CD4-positive, alpha-beta T cell treated with Interferon gamma for 1 hour (primary cell): ENCODE data around the gene PRIM1.
A peak's percentile ranks its signal among the peaks of the same experiment; 100 is the strongest.
"Not testable (repeated sequence)": the region's sequence is repeated elsewhere in the genome, so short reads cannot be mapped to it uniquely, and the experiment has no call there.

Experiments
- DNase-seq: peaks from one replicate; pipeline ENCODE4 v3.0.0-alpha.2; 2020

Gene PRIM1

GRCh38 chr12:56716458-56716857 is 35.7 kb downstream of the PRIM1 start:
- DNase-seq = no peak

- DNase-seq = no peak
Measured at GRCh38 chr12:56715798-56716197, 36.3 kb downstream of the PRIM1 start.

- no peak for DNase-seq
Measured at GRCh38 chr12:56714431-56714929, 37.6 kb downstream of the PRIM1 start.

GRCh38 chr12:56713345-56713744 is 38.8 kb downstream of the PRIM1 start:
- no peak for DNase-seq

GRCh38 chr12:56709759-56710376 is 42.3 kb downstream of the PRIM1 start:
- no peak for DNase-seq

- DNase-seq = not testable (repeated sequence)
Measured at GRCh38 chr12:56704522-56704921, 47.6 kb downstream of the PRIM1 start.

GRCh38 chr12:56699020-56699661 is 53.0 kb downstream of the PRIM1 start:
- peak; percentile 36 for DNase-seq

GRCh38 chr12:56695327-56696101 is 56.6 kb downstream of the PRIM1 start:
- no peak for DNase-seq

GRCh38 chr12:56694161-56694560 is 58.0 kb downstream of the PRIM1 start:
- DNase-seq = no peak

GRCh38 chr12:56688846-56689109 is 63.3 kb downstream of the PRIM1 start:
- no peak for DNase-seq

GRCh38 chr12:56688129-56688845 is 63.8 kb downstream of the PRIM1 start, which contains the start of gene PTGES3:
PTGES3 (minus strand) TSS chr12:56688284; CDS start chr12:56687999, 285 bp downstream.
- peak; percentile 98 for DNase-seq

- DNase-seq = peak; percentile 69
Measured at GRCh38 chr12:56687223-56688128, 64.6 kb downstream of the PRIM1 start.

- DNase-seq = no peak
Measured at GRCh38 chr12:56684745-56685359, 67.3 kb downstream of the PRIM1 start.

GRCh38 chr12:56682323-56682722 is 69.8 kb downstream of the PRIM1 start:
- DNase-seq = no peak
